Vagina (tissue), 2 donors: ENCODE measurements around the gene IRF2. TPM values are rescaled to one million over a fixed set of nuclear protein-coding genes. Genes with fewer than 3 reads are reported as not detected.

Experiments used
- DNase-seq, 2 donors: peaks; one replicate each; pipeline ENCODE4 v3.0.0-alpha.2; 2017; ENCODE audit errors: extremely low spot score in 2 of 2
- H3K27ac ChIP-seq: fragments of 200-600 bp; sonication (generic); one replicate; pipeline ENCODE4 v1.5.1; 2019
- H3K27me3 ChIP-seq: fragments of 200-600 bp; sonication (generic); one replicate; pipeline ENCODE4 v1.5.1; 2019
- H3K36me3 ChIP-seq, 2 donors: fragments of 200-600 bp; sonication (generic); one replicate each; pipeline ENCODE4 v1.5.1; 2017 to 2019
- H3K4me1 ChIP-seq: fragments of 200-600 bp; sonication (generic); one replicate; pipeline ENCODE4 v1.5.1; 2019
- H3K4me3 ChIP-seq, 2 donors: fragments of 200-600 bp; sonication (generic); 1 replicate in 1 of 2; 2 replicates in 1 of 2; pipeline ENCODE4 v1.5.1; 2016 to 2019
- H3K9me3 ChIP-seq: fragments of 200-600 bp; sonication (generic); one replicate; pipeline ENCODE4 v1.5.1; 2019
- CTCF ChIP-seq, 3 experiments: fragments of 450-650 bp in 2 of 3; fragments of 200-600 bp in 1 of 3; sonication (generic) in 1 of 3; IDR thresholded peaks; one replicate each; pipeline ENCODE4 v1.5.1; 2017 to 2019; ENCODE audit warnings: antibody characterized with exemption in 3 of 3, mild to moderate bottlenecking in 2 of 3, moderate library complexity in 2 of 3
- POLR2A ChIP-seq, 2 donors: fragments of 450-650 bp; IDR thresholded peaks; one replicate each; pipeline ENCODE4 v1.6.1; 2017; ENCODE audit warnings: antibody characterized with exemption in 2 of 2, mild to moderate bottlenecking in 2 of 2, moderate library complexity in 2 of 2
- POLR2AphosphoS5 ChIP-seq, 2 donors: sonication (generic); formaldehyde crosslinking; IDR thresholded peaks; one replicate each; pipeline ENCODE4 v1.9.0; 2017; ENCODE audit warnings: antibody characterized with exemption in 2 of 2, mild to moderate bottlenecking in 2 of 2, low read depth in 1 of 2; ENCODE audit not compliant: insufficient read depth in 1 of 2
- intact Hi-C: fragments of 100-400 bp; cut with DNase I; formaldehyde crosslinking; loops from one replicate; pipeline ENCODE4 v1.15.1; 2023
- total RNA-seq: library from RNA; depleted of rRNA; stranded (reverse); fragments of >200 nt; gene quantifications from one replicate; pipeline ENCODE4 v1.2.3, GENCODE V29; 2016

IRF2 gene
- total RNA-seq, 1 donor from 2014 or later = 18.7 TPM

GRCh38 chr4:184485279-184485678, 10.9 kb upstream of the IRF2 start:
- Histone ChIP-seq H3K27ac (no peak overlapping the region), H3K27me3 (no peaks in the 10 kb centered on the region), H3K36me3 (no peaks in the 10 kb centered on the region), H3K4me1 (no peaks in the 10 kb centered on the region), H3K4me3 (no peak overlapping the region), H3K9me3 (no peaks in the 10 kb centered on the region)
- TF ChIP-seq POLR2AphosphoS5 (IDR thresholded peaks at IDR 0.05; ENCODE audit: insufficient read depth in 1 of 2, low read depth in 1 of 2) (no peak), CTCF (IDR thresholded peaks at IDR 0.05) (no peak), POLR2A (IDR thresholded peaks at IDR 0.05) (no peak)
- no peak for DNase-seq
- intact Hi-C loops = no loop called here

- TF ChIP-seq POLR2A (IDR thresholded peaks at IDR 0.05) = no peak
- TF ChIP-seq CTCF (IDR thresholded peaks at IDR 0.05) = no peak
- no peak for TF ChIP-seq POLR2AphosphoS5 (IDR thresholded peaks at IDR 0.05; ENCODE audit: insufficient read depth in 1 of 2, low read depth in 1 of 2)
- Histone ChIP-seq H3K36me3 (no peaks in the 10 kb centered on the region), H3K9me3 (no peaks in the 10 kb centered on the region), H3K4me1 (peaks cover 17% of the 10 kb centered on the region), H3K4me3 (no peak overlapping the region), H3K27ac (no peak overlapping the region), H3K27me3 (no peaks in the 10 kb centered on the region)
- intact Hi-C loops = no loop called here
- no peak for DNase-seq
Measured at GRCh38 chr4:184481544-184481943, 7.2 kb upstream of the IRF2 start.

GRCh38 chr4:184479516-184479950, 5.2 kb upstream of the IRF2 start:
- H3K36me3 ChIP-seq = no peaks in the 10 kb centered on the region
- intact Hi-C loops = loop anchor here (10.0 kb wide), 3 partner anchors 55 to 195 kb away; no protein-coding TSS in a partner anchor
- H3K27me3 ChIP-seq = no peaks in the 10 kb centered on the region
- H3K4me1 ChIP-seq = peaks cover 32% of the 10 kb centered on the region
- H3K4me3 ChIP-seq = no peak overlapping the region
- no peak for DNase-seq
- no peaks in the 10 kb centered on the region for H3K9me3 ChIP-seq
- no peak for TF ChIP-seq POLR2A (IDR thresholded peaks at IDR 0.05)
- TF ChIP-seq CTCF (IDR thresholded peaks at IDR 0.05) = no peak
- no peak for TF ChIP-seq POLR2AphosphoS5 (IDR thresholded peaks at IDR 0.05; ENCODE audit: insufficient read depth in 1 of 2, low read depth in 1 of 2)
- H3K27ac ChIP-seq = no peak overlapping the region

- Histone ChIP-seq H3K4me3 (no peak overlapping the region), H3K4me1 (peaks cover 33% of the 10 kb centered on the region), H3K36me3 (no peaks in the 10 kb centered on the region), H3K27ac (peak overlapping the region; percentile 99), H3K9me3 (no peaks in the 10 kb centered on the region), H3K27me3 (no peaks in the 10 kb centered on the region)
- intact Hi-C loops = loop anchor here (10.0 kb wide), 3 partner anchors 57 to 193 kb away; no protein-coding TSS in a partner anchor
- no peak for DNase-seq
- TF ChIP-seq CTCF (IDR thresholded peaks at IDR 0.05) = no peak
- no peak for TF ChIP-seq POLR2AphosphoS5 (IDR thresholded peaks at IDR 0.05; ENCODE audit: insufficient read depth in 1 of 2, low read depth in 1 of 2)
- no peak for TF ChIP-seq POLR2A (IDR thresholded peaks at IDR 0.05)
Measured at GRCh38 chr4:184477201-184477999, 3.0 kb upstream of the IRF2 start.

GRCh38 chr4:184476695-184477094, 2.3 kb upstream of the IRF2 start:
- Histone ChIP-seq H3K27me3 (no peaks in the 10 kb centered on the region), H3K36me3 (no peaks in the 10 kb centered on the region), H3K27ac (peak overlapping the region; percentile 99), H3K9me3 (no peaks in the 10 kb centered on the region), H3K4me1 (peaks cover 40% of the 10 kb centered on the region), H3K4me3 (no peak overlapping the region)
- no peak for TF ChIP-seq CTCF (IDR thresholded peaks at IDR 0.05)
- TF ChIP-seq POLR2AphosphoS5 (IDR thresholded peaks at IDR 0.05; ENCODE audit: insufficient read depth in 1 of 2, low read depth in 1 of 2) = no peak
- no peak for TF ChIP-seq POLR2A (IDR thresholded peaks at IDR 0.05)
- no peak for DNase-seq
- intact Hi-C loops = loop anchor here (10.0 kb wide), 3 partner anchors 58 to 192 kb away; no protein-coding TSS in a partner anchor
